ENCODE data around the gene RHOD.

DNA sequence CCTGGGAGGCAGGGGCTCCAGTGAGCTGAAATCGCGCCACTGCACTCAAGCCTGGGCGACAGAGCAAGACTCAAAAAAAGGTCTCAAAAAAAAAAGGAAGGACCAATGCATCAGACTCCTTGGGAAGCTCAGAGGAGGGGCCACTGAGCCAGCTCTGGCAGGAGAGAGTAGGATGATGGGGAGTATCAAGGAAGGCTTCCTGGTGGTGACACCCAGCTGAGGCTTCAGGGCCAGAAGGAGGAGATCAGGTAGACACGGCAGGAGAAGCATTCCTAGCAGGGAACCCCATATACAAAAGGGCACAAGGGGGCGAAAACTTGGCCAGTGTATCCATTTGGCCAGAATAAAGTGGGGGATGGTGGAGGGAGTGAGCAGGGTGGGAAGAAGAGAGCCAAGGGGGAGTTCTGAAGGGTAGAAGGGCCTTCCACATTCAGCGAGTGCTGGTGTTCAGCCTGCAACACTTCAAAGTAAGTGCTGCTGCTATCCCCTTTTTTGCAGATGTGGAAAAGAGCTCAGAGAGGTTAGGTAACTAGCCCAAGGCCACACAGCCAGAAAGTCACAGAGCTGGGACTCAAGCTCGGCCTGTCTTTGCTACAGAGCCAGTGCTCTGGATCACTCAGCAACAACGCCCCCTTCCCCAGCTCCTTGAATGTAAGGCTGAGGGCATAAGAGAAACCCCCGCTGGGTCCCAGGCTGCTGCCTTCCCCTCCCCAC, 5.3 kb upstream of the RHOD start:
- TF ChIP-seq EZH2 (IDR thresholded peaks at IDR 0.05; ENCODE audit: low read length, unreplicated experiment): no peak
- no peak for TF ChIP-seq CTCF (conservative IDR thresholded peaks at IDR 0.05; ENCODE audit: low read depth, low read length)
